AG04449 (cell line): ENCODE data around the gene PINLYP.

Experiments used
- CTCF ChIA-PET: fragments of 350-600 bp; formaldehyde crosslinking; extraction: SDS; loops from one replicate; lab custom pipeline; 2021; ENCODE audit warnings: antibody characterized with exemption; lab: Yijun Ruan, JAX
- POLR2A ChIA-PET: fragments of 400-600, 350-600 bp; formaldehyde crosslinking; extraction: SDS; loops from one replicate; lab custom pipeline; 2020; ENCODE audit warnings: antibody characterized with exemption, inconsistent platforms; lab: Yijun Ruan, JAX
- DNase-seq: peaks from one replicate; pipeline ENCODE4 v3.0.0-alpha.2; 2010; ENCODE audit warnings: low read depth, low spot score
- H3K4me3 ChIP-seq: 2 replicates; pipeline ENCODE4 v1.5.1; 2011; ENCODE audit warnings: low read depth, mild to moderate bottlenecking, control low read depth, low read length
- CTCF ChIP-seq: IDR thresholded peaks from one replicate; pipeline ENCODE4 v1.5.1; 2011; ENCODE audit warnings: mild to moderate bottlenecking, moderate library complexity, low read length, control low read depth, inconsistent platforms; ENCODE audit not compliant: insufficient read depth; ENCODE audit errors: missing control alignments

The PINLYP gene

GRCh38 chr19:43554317-43554895, 21.2 kb upstream of the PINLYP start:
- TF ChIP-seq CTCF: no peak
- DNase-seq: no peak

GRCh38 chr19:43555185-43555770, 20.3 kb upstream of the PINLYP start:
- peak; percentile 91 for TF ChIP-seq CTCF
- ChIA-PET CTCF (interaction anchor here (0.8 to 10.5 kb wide), 32 partner anchors 8 to 255 kb away, joined by 3 to 208 read pairs (median 6); partner anchors contain the start of genes IRGQ, PINLYP, PLAUR and XRCC1), POLR2A (interaction anchor here (1.1 kb wide), 1 partner anchor 41 kb away, joined by 4 read pairs; the partner anchor contains the start of genes IRGQ and ZNF576)
- no peak overlapping the region for H3K4me3 ChIP-seq
- peak; percentile 17 for DNase-seq

More at GRCh38 chr19:43554317-43554895, 21.2 kb upstream of the PINLYP start:
- ChIA-PET POLR2A (interaction anchor here (1.1 kb wide), 1 partner anchor 42 kb away, joined by 4 read pairs; the partner anchor contains the start of genes IRGQ and ZNF576), CTCF (interaction anchor here (0.8 to 10.5 kb wide), 33 partner anchors 9 to 265 kb away, joined by 3 to 208 read pairs (median 5); partner anchors contain the start of genes IRGQ, PINLYP, PLAUR and XRCC1)
- no peak overlapping the region for H3K4me3 ChIP-seq

- TF ChIP-seq CTCF: no peak
- no peak for DNase-seq
- CTCF ChIA-PET: interaction anchor here (0.6 to 10.5 kb wide), 4 partner anchors 7 to 39 kb away, joined by 3 to 208 read pairs (median 25); partner anchors contain the start of genes IRGQ and ZNF575
- POLR2A ChIA-PET: no interaction called here
- H3K4me3 ChIP-seq: no peak overlapping the region
Measured at GRCh38 chr19:43560687-43561086, 14.9 kb upstream of the PINLYP start.

- CTCF ChIA-PET: interaction anchor here (0.6 to 10.5 kb wide), 4 partner anchors 7 to 38 kb away, joined by 3 to 208 read pairs (median 25); partner anchors contain the start of genes IRGQ and ZNF575
- no peak for TF ChIP-seq CTCF
- DNase-seq: no peak
- no peak overlapping the region for H3K4me3 ChIP-seq
- POLR2A ChIA-PET: no interaction called here
Measured at GRCh38 chr19:43561139-43561970, 14.2 kb upstream of the PINLYP start.

- DNase-seq: no peak
- H3K4me3 ChIP-seq: no peak overlapping the region
- TF ChIP-seq CTCF: no peak
- POLR2A ChIA-PET: interaction anchor here (0.9 kb wide), 1 partner anchor 29 kb away, joined by 3 read pairs; the partner anchor contains the start of gene ZNF575
- CTCF ChIA-PET: interaction anchor here (1.7 to 5.8 kb wide), 2 partner anchors 8 to 27 kb away, joined by 6 to 45 read pairs; no protein-coding TSS in a partner anchor
Measured at GRCh38 chr19:43562226-43562697, 13.3 kb upstream of the PINLYP start.
